Endothelial cell of umbilical vein (primary cell): Measurements from ENCODE around the gene DYRK4. TPM values are rescaled to one million over a fixed set of nuclear protein-coding genes. Genes with fewer than 3 reads are reported as not detected.
"Not testable (repeated sequence)": the region's sequence is repeated elsewhere in the genome, so short reads cannot be mapped to it uniquely, and the experiment has no call there.

ENCODE experiments used
- BruUV-seq: library from RNA; stranded (reverse); fragments of 400-500 nt; replicated peaks from 2 replicates; lab custom pipeline; 2021; lab: Mats Ljungman, UMichigan
- CTCF ChIA-PET: fragments of 300-600, 350-600 bp; sonication (Branson Sonifier 250); formaldehyde crosslinking; loops from one replicate; lab custom pipeline; 2021; ENCODE audit warnings: antibody characterized with exemption, inconsistent platforms; lab: Charles Lee
- POLR2A ChIA-PET: fragments of 300-600, 350-600 bp; sonication (Branson Sonifier 250); formaldehyde crosslinking; loops from one replicate; lab custom pipeline; 2021; ENCODE audit warnings: antibody characterized with exemption, inconsistent platforms; lab: Charles Lee
- DNase-seq: peaks from one replicate; pipeline ENCODE4 v3.0.0-alpha.2; 2011; ENCODE audit warnings: low read depth, low spot score
- FAIRE-seq: peaks from 2 replicates; lab custom pipeline; 2011; peaks lifted over from hg19 to GRCh38; lab: Jason Lieb, UNC
- H2AFZ ChIP-seq: 2 replicates; pipeline ENCODE4 v1.6.0; 2012; ENCODE audit warnings: low read depth, low read length, control low read depth, inconsistent platforms
- H3K27ac ChIP-seq: 2 replicates; pipeline ENCODE4 v1.5.1; 2011; ENCODE audit warnings: low read depth, mild to moderate bottlenecking, control low read depth, low read length, moderate library complexity; ENCODE audit not compliant: insufficient read depth
- H3K27me3 ChIP-seq, 2 experiments: 2 replicates each; pipeline versions ENCODE4 v1.6.0 to v1.6.1; 2011; ENCODE audit warnings: low read length in 2 of 2, mixed read lengths in 1 of 2; ENCODE audit not compliant: control insufficient read depth in 2 of 2, insufficient read depth in 2 of 2
- H3K36me3 ChIP-seq, 2 experiments: 2 replicates in 1 of 2; 3 replicates in 1 of 2; pipeline ENCODE4 v1.5.1; 2011; ENCODE audit warnings: low read length in 2 of 2, mild to moderate bottlenecking in 1 of 2, moderate library complexity in 1 of 2; ENCODE audit not compliant: control insufficient read depth in 2 of 2, insufficient read depth in 2 of 2; ENCODE audit errors: extremely low read depth in 1 of 2
- H3K4me1 ChIP-seq: 3 replicates; pipeline ENCODE4 v1.5.1; 2011; ENCODE audit warnings: mild to moderate bottlenecking, low read length; ENCODE audit not compliant: control insufficient read depth, insufficient read depth; ENCODE audit errors: extremely low read depth
- H3K4me2 ChIP-seq: 2 replicates; pipeline ENCODE4 v1.6.1; 2011; ENCODE audit warnings: low read length, control low read depth, mixed read lengths; ENCODE audit not compliant: insufficient read depth
- H3K4me3 ChIP-seq, 3 experiments: fragments of 200-600 bp in 1 of 3; sonication (generic), shearing (Covaris generic) in 1 of 3; replicated peaks in 1 of 3; 2 replicates each; pipeline ENCODE4 v1.5.1; 2011 to 2016; ENCODE audit warnings: control low read depth in 3 of 3, low read length in 3 of 3, mild to moderate bottlenecking in 2 of 3, inconsistent platforms in 1 of 3, low read depth in 1 of 3, moderate library complexity in 1 of 3; ENCODE audit not compliant: insufficient read depth in 1 of 3
- H3K79me2 ChIP-seq: 2 replicates; pipeline ENCODE4 v1.6.0; 2012; ENCODE audit warnings: low read length, inconsistent platforms; ENCODE audit not compliant: control insufficient read depth, insufficient read depth
- H3K9ac ChIP-seq: replicated peaks from 2 replicates; pipeline ENCODE3; 2011; ENCODE audit warnings: low read length, control low read depth; ENCODE audit not compliant: insufficient read depth; ENCODE audit errors: extremely low read depth
- H3K9me1 ChIP-seq: replicated peaks from 3 replicates; pipeline ENCODE4 v1.6.0; 2011; ENCODE audit warnings: mild to moderate bottlenecking, low read length; ENCODE audit not compliant: control insufficient read depth, insufficient read depth; ENCODE audit errors: extremely low read depth
- H3K9me3 ChIP-seq: replicated peaks from 2 replicates; pipeline ENCODE4 v1.5.1; 2012; ENCODE audit warnings: low read length, inconsistent platforms; ENCODE audit not compliant: control insufficient read depth, insufficient read depth
- H4K20me1 ChIP-seq: replicated peaks from 2 replicates; pipeline ENCODE3; 2011; ENCODE audit warnings: mild to moderate bottlenecking, low read length; ENCODE audit not compliant: control insufficient read depth, insufficient read depth; ENCODE audit errors: extremely low read depth
- EZH2 ChIP-seq: IDR thresholded peaks from 2 replicates; pipeline ENCODE4 v1.6.1; 2012; ENCODE audit warnings: borderline replicate concordance, low read depth, mild to moderate bottlenecking, moderate library complexity, low read length, inconsistent platforms; ENCODE audit not compliant: severe bottlenecking
- FOS ChIP-seq: IDR thresholded peaks from 2 replicates; pipeline ENCODE4 v1.6.1; 2011; ENCODE audit warnings: mild to moderate bottlenecking, low read length, moderate library complexity, borderline replicate concordance; ENCODE audit not compliant: insufficient read depth
- GATA2 ChIP-seq: IDR thresholded peaks from 2 replicates; pipeline ENCODE4 v1.7.0; 2011; ENCODE audit warnings: low read depth, mild to moderate bottlenecking, moderate library complexity, mixed read lengths, low read length; ENCODE audit not compliant: insufficient read length, insufficient read depth
- JUN ChIP-seq: IDR thresholded peaks from 2 replicates; pipeline ENCODE4 v1.6.1; 2011; ENCODE audit warnings: borderline replicate concordance, low read depth; ENCODE audit not compliant: insufficient read length, insufficient read depth
- MYC ChIP-seq: IDR thresholded peaks from one replicate; pipeline ENCODE4 v1.6.1; 2011; ENCODE audit warnings: mild to moderate bottlenecking, low read depth, low read length
- POLR2A ChIP-seq: IDR thresholded peaks from 2 replicates; pipeline ENCODE4 v1.6.1; 2012; ENCODE audit warnings: low read depth, mild to moderate bottlenecking, control low read depth, low read length
- POLR2AphosphoS5 ChIP-seq: IDR thresholded peaks from 2 replicates; pipeline ENCODE4 v1.6.1; 2012; ENCODE audit warnings: low read depth, mild to moderate bottlenecking, control low read depth, low read length, moderate library complexity; ENCODE audit not compliant: insufficient read depth
- dilution Hi-C: fragments of 300-500 bp; cut with MboI; formaldehyde crosslinking; loops from one replicate; pipeline ENCODE4 v1.15.0; 2019; ENCODE audit warnings: low sequenced_read_pairs; ENCODE audit not compliant: extremely low pct_ligation_motif_present
- intact Hi-C: fragments of 100-400 bp; cut with micrococcal nuclease; formaldehyde crosslinking; loops from one replicate; pipeline ENCODE4 v1.10.0; 2022
- polyA plus RNA-seq, 4 experiments: library from polyadenylated mRNA; depleted of rRNA in 3 of 4; stranded (reverse) in 3 of 4; unstranded in 1 of 4; fragments of >200 nt; gene quantifications; 2 replicates each; pipeline versions ENCODE4 v1.2.1 to v1.2.3, GENCODE V29; 2011 to 2012; ENCODE audit warnings: missing spikeins in 1 of 4
- total RNA-seq: library from RNA; stranded (reverse); gene quantifications from 2 replicates; pipeline ENCODE4 v1.2.3, GENCODE V29; 2021
- TF ChIP-seq, protein P1 (sequence below), 2 donors: IDR thresholded peaks; 1 replicate in 1 of 2; 2 replicates in 1 of 2; pipeline ENCODE4 v1.5.1; 2011; ENCODE audit warnings: low read length in 2 of 2, mild to moderate bottlenecking in 2 of 2, moderate library complexity in 2 of 2, control low read depth in 1 of 2, inconsistent platforms in 1 of 2, low read depth in 1 of 2; ENCODE audit not compliant: insufficient read depth in 1 of 2; ENCODE audit errors: extremely low read depth in 1 of 2
- TF ChIP-seq, protein P2 (sequence below): IDR thresholded peaks from 2 replicates; pipeline ENCODE4 v1.6.1; 2011; ENCODE audit not compliant: insufficient read depth, insufficient read length

DYRK4 gene
- total and polyA plus RNA-seq, 2 donors (not counting 3 experiments of a cell fraction or from before 2014, with no cell fraction given) = 38.7 to 45.4 TPM

DNA sequence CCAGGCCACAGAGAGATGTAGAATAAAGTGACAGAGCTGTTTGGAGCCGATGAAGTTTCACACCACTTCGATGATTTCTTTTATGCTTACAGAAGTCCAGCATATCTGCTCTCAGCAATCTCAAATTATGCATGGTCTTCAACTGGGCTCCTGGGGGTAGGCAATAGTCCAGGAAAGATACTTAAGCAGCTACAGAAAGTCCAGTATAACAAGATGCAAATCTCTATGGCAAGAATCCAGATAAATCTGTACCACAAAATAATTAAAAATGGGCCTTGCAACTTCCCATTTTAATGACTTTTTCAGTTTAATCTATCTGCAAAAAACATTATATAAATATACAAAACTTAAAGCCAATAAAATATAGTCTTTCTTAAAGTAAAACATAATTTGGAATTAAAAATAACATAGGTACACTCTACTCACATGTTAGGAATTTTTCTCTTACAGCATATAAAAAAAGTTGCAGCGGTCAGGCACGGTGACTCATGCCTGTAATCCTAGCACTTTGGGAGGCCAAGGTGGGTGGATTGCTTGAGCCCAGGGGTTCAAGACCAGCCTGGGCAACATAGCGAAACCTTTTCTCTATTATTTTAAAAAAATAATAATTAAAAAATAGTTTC lies 43.8 kb upstream of the DYRK4 start:
- Histone ChIP-seq H3K36me3 (peaks cover 0 to 2% of the 10 kb centered on the region in 2 experiments), H3K9me1 (no peaks in the 10 kb centered on the region), H3K9ac (no peak overlapping the region), H3K4me2 (no peak overlapping the region), H4K20me1 (no peaks in the 10 kb centered on the region), H3K79me2 (no peaks in the 10 kb centered on the region), H3K27me3 (no peaks in the 10 kb centered on the region), H2AFZ (no peak overlapping the region), H3K27ac (no peak overlapping the region), H3K4me1 (no peaks in the 10 kb centered on the region), H3K9me3 (no peaks in the 10 kb centered on the region), H3K4me3 (no peak overlapping the region)
- CTCF ChIA-PET = no interaction called here
- POLR2A ChIA-PET = no interaction called here
- intact Hi-C loops = loop anchor here (2.0 kb wide), 1 partner anchor 93 kb away; no protein-coding TSS in a partner anchor
- no TSS peak for BruUV-seq
- TF ChIP-seq, protein P1, sequence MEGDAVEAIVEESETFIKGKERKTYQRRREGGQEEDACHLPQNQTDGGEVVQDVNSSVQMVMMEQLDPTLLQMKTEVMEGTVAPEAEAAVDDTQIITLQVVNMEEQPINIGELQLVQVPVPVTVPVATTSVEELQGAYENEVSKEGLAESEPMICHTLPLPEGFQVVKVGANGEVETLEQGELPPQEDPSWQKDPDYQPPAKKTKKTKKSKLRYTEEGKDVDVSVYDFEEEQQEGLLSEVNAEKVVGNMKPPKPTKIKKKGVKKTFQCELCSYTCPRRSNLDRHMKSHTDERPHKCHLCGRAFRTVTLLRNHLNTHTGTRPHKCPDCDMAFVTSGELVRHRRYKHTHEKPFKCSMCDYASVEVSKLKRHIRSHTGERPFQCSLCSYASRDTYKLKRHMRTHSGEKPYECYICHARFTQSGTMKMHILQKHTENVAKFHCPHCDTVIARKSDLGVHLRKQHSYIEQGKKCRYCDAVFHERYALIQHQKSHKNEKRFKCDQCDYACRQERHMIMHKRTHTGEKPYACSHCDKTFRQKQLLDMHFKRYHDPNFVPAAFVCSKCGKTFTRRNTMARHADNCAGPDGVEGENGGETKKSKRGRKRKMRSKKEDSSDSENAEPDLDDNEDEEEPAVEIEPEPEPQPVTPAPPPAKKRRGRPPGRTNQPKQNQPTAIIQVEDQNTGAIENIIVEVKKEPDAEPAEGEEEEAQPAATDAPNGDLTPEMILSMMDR (IDR thresholded peaks at IDR 0.05; ENCODE audit: extremely low read depth in 1 of 2, insufficient read depth in 1 of 2, low read depth in 1 of 2, low read length in 2 of 2) = no peak
- TF ChIP-seq FOS (no peak), MYC (no peak), GATA2 (no peak), JUN (no peak), EZH2 (no peak), POLR2AphosphoS5 (no peak), POLR2A (no peak)
- TF ChIP-seq, protein P2, sequence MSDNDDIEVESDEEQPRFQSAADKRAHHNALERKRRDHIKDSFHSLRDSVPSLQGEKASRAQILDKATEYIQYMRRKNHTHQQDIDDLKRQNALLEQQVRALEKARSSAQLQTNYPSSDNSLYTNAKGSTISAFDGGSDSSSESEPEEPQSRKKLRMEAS = no peak
- dilution Hi-C loops = no loop called here
- FAIRE-seq = no peak
- no peak for DNase-seq

DNA sequence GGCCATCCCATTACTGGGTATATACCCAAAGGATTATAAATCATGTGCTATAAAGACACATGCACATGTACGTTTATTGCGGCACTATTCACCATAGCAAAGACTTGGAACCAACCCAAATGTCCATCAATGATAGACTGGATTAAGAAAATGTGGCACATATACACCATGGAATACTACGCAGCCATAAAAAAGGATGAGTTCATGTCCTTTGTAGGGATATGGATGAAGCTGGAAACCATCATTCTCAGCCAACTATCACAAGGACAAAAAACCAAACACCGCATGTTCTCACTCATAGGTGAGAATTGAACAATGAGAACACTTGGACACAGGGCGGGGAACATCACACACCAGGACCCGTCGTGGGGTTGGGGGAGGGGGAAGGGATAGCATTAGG lies 38.6 kb upstream of the DYRK4 start:
- BruUV-seq, CTCF ChIA-PET, H3K4me3 ChIP-seq, H3K9me3 ChIP-seq, H3K36me3 ChIP-seq, H3K9ac ChIP-seq, H3K4me1 ChIP-seq, FAIRE-seq, H2AFZ ChIP-seq, DNase-seq, H3K27ac ChIP-seq, H3K79me2 ChIP-seq, H4K20me1 ChIP-seq, H3K27me3 ChIP-seq, H3K9me1 ChIP-seq, POLR2A ChIA-PET, intact Hi-C loops, H3K4me2 ChIP-seq, dilution Hi-C loops: not testable (repeated sequence)
